HepG2 (cell line): ENCODE measurements around the gene TFPI. TPM values are rescaled to one million over a fixed set of nuclear protein-coding genes. Genes with fewer than 3 reads are reported as not detected.

ENCODE experiments used
- ASH2L ChIP-seq: fragments of 300-600, 200-600 bp; sonication (generic); IDR thresholded peaks from 2 replicates; pipeline ENCODE4 v1.7.0; 2017; ENCODE audit warnings: low read depth, mild to moderate bottlenecking, moderate library complexity, mixed read lengths, low read length; ENCODE audit not compliant: insufficient read length
- BHLHE40 ChIP-seq: IDR thresholded peaks from 2 replicates; pipeline ENCODE4 v1.6.1; 2011; ENCODE audit warnings: low read length, improper control_type of control experiment
- GATA4 ChIP-seq: sonication (generic); IDR thresholded peaks from 2 replicates; pipeline ENCODE4 v1.6.1; 2016; ENCODE audit warnings: antibody characterized with exemption, low read depth, borderline replicate concordance
- GPN1 ChIP-seq: sonication (generic); formaldehyde crosslinking; IDR thresholded peaks from 2 replicates; pipeline ENCODE4 v1.5.1; 2020; ENCODE audit warnings: missing genetic modification reagents, borderline replicate concordance
- KAT2B ChIP-seq: fragments of 150-350 bp; IDR thresholded peaks from 2 replicates; pipeline ENCODE4 v1.6.1; 2014; ENCODE audit warnings: low read depth, low read length, borderline replicate concordance
- KDM5B ChIP-seq: sonication (generic); formaldehyde crosslinking; IDR thresholded peaks from 2 replicates; pipeline ENCODE4 v1.4.0; 2020; ENCODE audit warnings: missing genetic modification reagents, mild to moderate bottlenecking, borderline replicate concordance
- KLF13 ChIP-seq: sonication (generic); formaldehyde crosslinking; IDR thresholded peaks from 2 replicates; pipeline ENCODE4 v1.4.0; 2020; ENCODE audit warnings: mild to moderate bottlenecking, missing genetic modification reagents
- NFIB ChIP-seq: sonication (generic); formaldehyde crosslinking; IDR thresholded peaks from 2 replicates; pipeline ENCODE4 v1.9.0; 2021; ENCODE audit warnings: missing genetic modification reagents, mild to moderate bottlenecking, borderline replicate concordance
- PAF1 ChIP-seq: IDR thresholded peaks from 2 replicates; pipeline ENCODE4 v1.6.1; 2016; ENCODE audit warnings: missing genetic modification reagents, missing compliant biosample characterization
- POLR2A ChIP-seq, 2 experiments: IDR thresholded peaks; 2 replicates each; pipeline ENCODE4 v1.6.1; 2011; ENCODE audit warnings: low read depth in 2 of 2, low read length in 2 of 2, mild to moderate bottlenecking in 1 of 2, moderate library complexity in 1 of 2; ENCODE audit not compliant: insufficient read depth in 1 of 2
- RBM22 ChIP-seq: fragments of 200-400 bp; formaldehyde crosslinking; optimal IDR thresholded peaks from 2 replicates; pipeline ENCODE3; 2017; ENCODE audit warnings: mild to moderate bottlenecking, low read length, moderate library complexity
- REPIN1 ChIP-seq: sonication (generic); formaldehyde crosslinking; IDR thresholded peaks from 2 replicates; pipeline ENCODE4 v1.8.0; 2022; ENCODE audit warnings: missing genetic modification reagents, low read depth, mild to moderate bottlenecking, borderline replicate concordance
- RXRA ChIP-seq: sonication (generic); formaldehyde crosslinking; IDR thresholded peaks from 2 replicates; pipeline ENCODE4 v1.5.1; 2020; ENCODE audit warnings: missing genetic modification reagents
- TBL1XR1 ChIP-seq: fragments of 150-350 bp; IDR thresholded peaks from 2 replicates; pipeline ENCODE4 v1.6.1; 2014; ENCODE audit warnings: borderline replicate concordance, low read length; ENCODE audit not compliant: partially characterized antibody
- TBP ChIP-seq: sonication (generic); formaldehyde crosslinking; IDR thresholded peaks from 2 replicates; pipeline ENCODE4 v1.5.0; 2020; ENCODE audit warnings: missing genetic modification reagents
- ZFP90 ChIP-seq: sonication (generic); formaldehyde crosslinking; IDR thresholded peaks from 2 replicates; pipeline ENCODE4 v1.8.0; 2022; ENCODE audit warnings: missing genetic modification reagents, mild to moderate bottlenecking, inconsistent platforms, borderline replicate concordance
- ZMYM4 ChIP-seq: sonication (generic); formaldehyde crosslinking; IDR thresholded peaks from 2 replicates; pipeline ENCODE4 v1.8.1; 2023; ENCODE audit warnings: mild to moderate bottlenecking, missing genetic modification reagents
- ZNF441 ChIP-seq: sonication (generic); formaldehyde crosslinking; IDR thresholded peaks from 2 replicates; pipeline ENCODE4 v1.7.0; 2021; ENCODE audit warnings: missing genetic modification reagents, borderline replicate concordance
- ZNF549 ChIP-seq: sonication (generic); formaldehyde crosslinking; IDR thresholded peaks from 2 replicates; pipeline ENCODE4 v1.5.0; 2020; ENCODE audit warnings: missing genetic modification reagents
- ZNF772 ChIP-seq: sonication (generic); formaldehyde crosslinking; IDR thresholded peaks from 2 replicates; pipeline ENCODE4 v1.5.0; 2020; ENCODE audit warnings: mild to moderate bottlenecking, missing genetic modification reagents
- polyA plus RNA-seq, 8 experiments: library from polyadenylated mRNA; depleted of rRNA in 3 of 8; stranded (reverse) in 7 of 8; unstranded in 1 of 8; fragments of >200 nt; fragmentation: Illumina TruSeq in 4 of 8; extraction: Trizol in 4 of 8; gene quantifications; 2 replicates each; pipeline versions ENCODE4 v1.2.1 to v1.2.3, GENCODE V29; 2011 to 2016; ENCODE audit warnings: low read depth in 4 of 8, missing spikeins in 1 of 8, mixed read lengths in 1 of 8; ENCODE audit not compliant: insufficient read depth in 1 of 8
- total RNA-seq, 5 experiments: library from RNA; depleted of rRNA; stranded (reverse); fragments of >200 nt; fragmentation: Illumina TruSeq; extraction: Trizol; gene quantifications; 2 replicates each; pipeline ENCODE4 v1.2.3, GENCODE V29; 2016; ENCODE audit warnings: low read depth in 1 of 5
- TF ChIP-seq, protein P1 (sequence below): IDR thresholded peaks from 2 replicates; pipeline ENCODE4 v1.6.1; 2016; ENCODE audit warnings: low read depth, control low read depth
- TF ChIP-seq, protein P2 (sequence below): sonication (generic); formaldehyde crosslinking; IDR thresholded peaks from 2 replicates; pipeline ENCODE4 v1.5.1; 2020; ENCODE audit warnings: missing genetic modification reagents, mild to moderate bottlenecking, borderline replicate concordance
- TF ChIP-seq, protein P3 (sequence below): sonication (generic); formaldehyde crosslinking; IDR thresholded peaks from 2 replicates; pipeline ENCODE4 v1.9.0; 2021; ENCODE audit warnings: missing genetic modification reagents, mild to moderate bottlenecking, borderline replicate concordance
- TF ChIP-seq, protein P4 (sequence below): sonication (generic); formaldehyde crosslinking; IDR thresholded peaks from 2 replicates; pipeline ENCODE4 v1.5.0; 2020; ENCODE audit warnings: missing genetic modification reagents

The TFPI gene
- total and polyA plus RNA-seq, 2 of the 13 experiments (the other 11 are each of a cell fraction or from before 2014, with no cell fraction given): 301 to 436 TPM

DNA sequence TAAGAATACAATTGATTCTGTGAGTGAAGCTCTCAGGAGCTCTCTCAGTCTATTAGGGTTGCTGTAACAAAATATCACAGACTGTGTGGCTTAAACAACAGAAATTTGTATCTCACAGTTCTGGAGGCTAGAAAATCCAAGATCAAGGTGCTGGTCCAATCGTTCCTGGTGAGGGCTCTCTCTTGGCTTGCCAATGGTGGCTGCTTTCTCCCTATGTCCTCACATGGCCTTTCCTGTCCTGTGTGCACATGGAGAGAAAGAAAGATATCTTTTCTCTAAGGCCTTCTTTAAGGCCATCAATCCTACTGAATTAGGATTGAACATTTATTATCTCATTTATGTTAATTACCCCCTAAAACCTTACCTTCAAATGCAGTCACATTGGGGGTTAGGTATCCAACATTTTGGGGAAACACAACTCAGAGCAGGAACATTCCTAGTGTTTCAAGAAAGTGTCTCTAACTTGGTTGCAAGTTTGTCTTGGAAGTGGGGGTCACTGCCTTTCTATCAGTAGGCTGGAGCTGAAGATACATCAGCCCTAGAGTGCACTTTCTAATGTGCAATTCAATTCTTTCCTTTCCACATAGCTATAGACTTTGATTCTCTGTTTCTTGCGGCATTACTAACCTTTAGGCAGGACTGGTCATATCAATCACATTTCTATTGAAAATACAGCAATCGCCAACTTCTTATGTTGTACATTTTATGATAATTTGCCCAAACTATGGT is 24.8 kb downstream of the TFPI start (continued):
- TF ChIP-seq ZFP90 (CRISPR knock-in tag): 0 out of 2 replicates have a peak, but pooled peaks have one; percentile 4
- no peak for TF ChIP-seq KLF13 (CRISPR knock-in tag)
- no peak for TF ChIP-seq TBP (CRISPR knock-in tag)
- TF ChIP-seq ZNF549 (CRISPR knock-in tag): no peak
- TF ChIP-seq, protein P1, sequence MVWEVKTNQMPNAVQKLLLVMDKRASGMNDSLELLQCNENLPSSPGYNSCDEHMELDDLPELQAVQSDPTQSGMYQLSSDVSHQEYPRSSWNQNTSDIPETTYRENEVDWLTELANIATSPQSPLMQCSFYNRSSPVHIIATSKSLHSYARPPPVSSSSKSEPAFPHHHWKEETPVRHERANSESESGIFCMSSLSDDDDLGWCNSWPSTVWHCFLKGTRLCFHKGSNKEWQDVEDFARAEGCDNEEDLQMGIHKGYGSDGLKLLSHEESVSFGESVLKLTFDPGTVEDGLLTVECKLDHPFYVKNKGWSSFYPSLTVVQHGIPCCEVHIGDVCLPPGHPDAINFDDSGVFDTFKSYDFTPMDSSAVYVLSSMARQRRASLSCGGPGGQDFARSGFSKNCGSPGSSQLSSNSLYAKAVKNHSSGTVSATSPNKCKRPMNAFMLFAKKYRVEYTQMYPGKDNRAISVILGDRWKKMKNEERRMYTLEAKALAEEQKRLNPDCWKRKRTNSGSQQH (CRISPR knock-in tag): 0 out of 2 replicates have a peak, but pooled peaks have one; percentile 48
- no peak for TF ChIP-seq KAT2B
- TF ChIP-seq REPIN1 (CRISPR knock-in tag): 0 out of 2 replicates have a peak, but pooled peaks have one; percentile 42
- TF ChIP-seq ZMYM4 (CRISPR knock-in tag): no peak
- TF ChIP-seq TBL1XR1: no peak
- no peak for TF ChIP-seq NFIB
- TF ChIP-seq, protein P2, sequence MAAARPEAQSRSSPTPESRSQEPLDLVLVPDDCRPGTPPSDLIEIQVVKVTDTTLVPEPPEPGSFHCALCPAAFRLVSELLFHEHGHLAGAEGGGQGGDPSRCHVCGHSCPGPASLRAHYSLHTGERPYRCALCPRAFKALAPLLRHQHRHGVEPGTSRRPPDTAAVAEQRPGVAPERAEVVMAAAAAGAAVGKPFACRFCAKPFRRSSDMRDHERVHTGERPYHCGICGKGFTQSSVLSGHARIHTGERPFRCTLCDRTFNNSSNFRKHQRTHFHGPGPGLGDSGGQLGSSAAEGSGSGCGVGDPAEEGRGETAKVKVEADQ (CRISPR knock-in tag): 0 out of 2 replicates have a peak, but pooled peaks have one; percentile 20
- TF ChIP-seq ZNF441 (CRISPR knock-in tag): 0 out of 2 replicates have a peak, but pooled peaks have one; percentile 48
- peak; percentile 77 for TF ChIP-seq RBM22
- TF ChIP-seq, protein P3, sequence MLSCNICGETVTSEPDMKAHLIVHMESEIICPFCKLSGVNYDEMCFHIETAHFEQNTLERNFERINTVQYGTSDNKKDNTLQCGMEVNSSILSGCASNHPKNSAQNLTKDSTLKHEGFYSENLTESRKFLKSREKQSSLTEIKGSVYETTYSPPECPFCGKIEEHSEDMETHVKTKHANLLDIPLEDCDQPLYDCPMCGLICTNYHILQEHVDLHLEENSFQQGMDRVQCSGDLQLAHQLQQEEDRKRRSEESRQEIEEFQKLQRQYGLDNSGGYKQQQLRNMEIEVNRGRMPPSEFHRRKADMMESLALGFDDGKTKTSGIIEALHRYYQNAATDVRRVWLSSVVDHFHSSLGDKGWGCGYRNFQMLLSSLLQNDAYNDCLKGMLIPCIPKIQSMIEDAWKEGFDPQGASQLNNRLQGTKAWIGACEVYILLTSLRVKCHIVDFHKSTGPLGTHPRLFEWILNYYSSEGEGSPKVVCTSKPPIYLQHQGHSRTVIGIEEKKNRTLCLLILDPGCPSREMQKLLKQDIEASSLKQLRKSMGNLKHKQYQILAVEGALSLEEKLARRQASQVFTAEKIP (CRISPR knock-in tag): no peak
- no peak for TF ChIP-seq BHLHE40
- no peak for TF ChIP-seq ASH2L
- peak; percentile 41; the same call in 1 of the 2 replicates for TF ChIP-seq GATA4
- no peak for TF ChIP-seq GPN1 (CRISPR knock-in tag)
- no peak; the same call in 1 of the 2 replicates for TF ChIP-seq PAF1 (CRISPR knock-in tag)
- no peak for TF ChIP-seq RXRA
- no peak for TF ChIP-seq KDM5B
- TF ChIP-seq POLR2A (IDR thresholded peaks at IDR 0.05; ENCODE audit: insufficient read depth in 1 of 2, low read depth in 2 of 2, low read length in 2 of 2): peak in 1 of 2 experiments; percentile 28; a peak in 1 of 4 replicates
- TF ChIP-seq ZNF772 (CRISPR knock-in tag): 0 out of 2 replicates have a peak, but pooled peaks have one; percentile 22
- TF ChIP-seq, protein P4, sequence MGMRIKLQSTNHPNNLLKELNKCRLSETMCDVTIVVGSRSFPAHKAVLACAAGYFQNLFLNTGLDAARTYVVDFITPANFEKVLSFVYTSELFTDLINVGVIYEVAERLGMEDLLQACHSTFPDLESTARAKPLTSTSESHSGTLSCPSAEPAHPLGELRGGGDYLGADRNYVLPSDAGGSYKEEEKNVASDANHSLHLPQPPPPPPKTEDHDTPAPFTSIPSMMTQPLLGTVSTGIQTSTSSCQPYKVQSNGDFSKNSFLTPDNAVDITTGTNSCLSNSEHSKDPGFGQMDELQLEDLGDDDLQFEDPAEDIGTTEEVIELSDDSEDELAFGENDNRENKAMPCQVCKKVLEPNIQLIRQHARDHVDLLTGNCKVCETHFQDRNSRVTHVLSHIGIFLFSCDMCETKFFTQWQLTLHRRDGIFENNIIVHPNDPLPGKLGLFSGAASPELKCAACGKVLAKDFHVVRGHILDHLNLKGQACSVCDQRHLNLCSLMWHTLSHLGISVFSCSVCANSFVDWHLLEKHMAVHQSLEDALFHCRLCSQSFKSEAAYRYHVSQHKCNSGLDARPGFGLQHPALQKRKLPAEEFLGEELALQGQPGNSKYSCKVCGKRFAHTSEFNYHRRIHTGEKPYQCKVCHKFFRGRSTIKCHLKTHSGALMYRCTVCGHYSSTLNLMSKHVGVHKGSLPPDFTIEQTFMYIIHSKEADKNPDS: no peak
